ENCODE measurements around the gene CD79A. TPM values are rescaled to one million over a fixed set of nuclear protein-coding genes. Genes with fewer than 3 reads are reported as not detected.
A peak's percentile ranks its signal among the peaks of the same experiment; 100 is the strongest.
"Not testable (repeated sequence)": the region's sequence is repeated elsewhere in the genome, so short reads cannot be mapped to it uniquely, and the experiment has no call there.

Gene CD79A
- total RNA-seq, 6 experiments from 2014 or later = 0.18 to 0.71 (median 0.39) TPM; not detected in 2

GRCh38 chr19:41910992-41911888 is 34.2 kb downstream of the CD79A start:
- Histone ChIP-seq H3K4me1 (no peaks in the 10 kb centered on the region), H3K36me3 (no peaks in the 10 kb centered on the region), H3K27me3 (no peaks in the 10 kb centered on the region), H3K27ac (no peak overlapping the region), H3K9me3 (no peaks in the 10 kb centered on the region), H3K4me3 (no peak overlapping the region)
- DNase-seq (no peak), ATAC-seq (no peak)
- 67% methylated on average over 1 of the region's 13 CpGs for WGBS (ENCODE audit: insufficient coverage, low coverage, low lambda C conversion rate, missing lambda C conversion rate)
- TF ChIP-seq CTCF (IDR thresholded peaks at IDR 0.05) (no peak), POLR2A (IDR thresholded peaks at IDR 0.05) (no peak)
- intact Hi-C loops (cut with DNase I) = no loop called here

- no peaks in the 10 kb centered on the region for H3K36me3 ChIP-seq
- 7% methylated on average over 29 of the region's 29 CpGs for WGBS (ENCODE audit: insufficient coverage, low coverage, low lambda C conversion rate, missing lambda C conversion rate)
- no peak for TF ChIP-seq CTCF (IDR thresholded peaks at IDR 0.05)
- no peak for TF ChIP-seq POLR2A (IDR thresholded peaks at IDR 0.05)
- no peaks in the 10 kb centered on the region for H3K27me3 ChIP-seq
- H3K9me3 ChIP-seq = no peaks in the 10 kb centered on the region
- no peak overlapping the region for H3K27ac ChIP-seq
- no peak for DNase-seq
- H3K4me1 ChIP-seq = no peaks in the 10 kb centered on the region
- ATAC-seq = no peak
- intact Hi-C loops (cut with DNase I) = no loop called here
- no peak overlapping the region for H3K4me3 ChIP-seq
Observed at GRCh38 chr19:41911889-41912731, 35.0 kb downstream of the CD79A start.

GRCh38 chr19:41912899-41913537 is 35.9 kb downstream of the CD79A start:
- no peaks in the 10 kb centered on the region for H3K27me3 ChIP-seq
- no peaks in the 10 kb centered on the region for H3K36me3 ChIP-seq
- H3K9me3 ChIP-seq = no peaks in the 10 kb centered on the region
- 1% methylated on average over 39 of the region's 51 CpGs for WGBS (ENCODE audit: insufficient coverage, low coverage, low lambda C conversion rate, missing lambda C conversion rate)
- no peak overlapping the region for H3K4me3 ChIP-seq
- DNase-seq (no peak), ATAC-seq (peak in 3 of 4 donors; percentile 8 to 19 (median 12))
- no peak for TF ChIP-seq POLR2A (IDR thresholded peaks at IDR 0.05)
- TF ChIP-seq CTCF (IDR thresholded peaks at IDR 0.05) = no peak
- H3K4me1 ChIP-seq = no peaks in the 10 kb centered on the region
- intact Hi-C loops (cut with DNase I) = no loop called here
- H3K27ac ChIP-seq = no peak overlapping the region

GRCh38 chr19:41913538-41914423 is 36.7 kb downstream of the CD79A start:
- no peaks in the 10 kb centered on the region for H3K4me1 ChIP-seq
- DNase-seq = no peak
- H3K36me3 ChIP-seq = no peaks in the 10 kb centered on the region
- H3K27me3 ChIP-seq = no peaks in the 10 kb centered on the region
- H3K27ac ChIP-seq = no peak overlapping the region
- no peak for TF ChIP-seq CTCF (IDR thresholded peaks at IDR 0.05)
- no peak for TF ChIP-seq POLR2A (IDR thresholded peaks at IDR 0.05)
- 8% methylated on average over 20 of the region's 21 CpGs for WGBS (ENCODE audit: insufficient coverage, low coverage, low lambda C conversion rate, missing lambda C conversion rate)
- no peaks in the 10 kb centered on the region for H3K9me3 ChIP-seq
- intact Hi-C loops (cut with DNase I) = no loop called here
- no peak overlapping the region for H3K4me3 ChIP-seq
- no peak for ATAC-seq

- H3K27me3 ChIP-seq; DNase-seq; H3K4me1 ChIP-seq; H3K4me3 ChIP-seq; intact Hi-C loops (cut with DNase I); ATAC-seq; H3K9me3 ChIP-seq; H3K27ac ChIP-seq; H3K36me3 ChIP-seq: not testable (repeated sequence)
- 0% methylated on average over 1 of the region's 5 CpGs for WGBS (ENCODE audit: insufficient coverage, low coverage, low lambda C conversion rate, missing lambda C conversion rate)
Observed at GRCh38 chr19:41914424-41914834, 37.4 kb downstream of the CD79A start.

Measured in right lobe of liver (tissue), 6 donors.